GM12878 (cell line): ENCODE data around the gene RCVRN. TPM values are rescaled to one million over a fixed set of nuclear protein-coding genes. Genes with fewer than 3 reads are reported as not detected.

Experiments used
- ATAC-seq: fragments of 200-7000 bp; cut with Tn5 transposase; 3 replicates; pipeline ENCODE4 v1.9.1; 2020; ENCODE audit warnings: mild to moderate bottlenecking, moderate library complexity
- BruUV-seq: library from RNA; stranded (reverse); fragments of 400-500 nt; replicated peaks from 2 replicates; lab custom pipeline; 2021; lab: Mats Ljungman, UMichigan
- CTCF ChIA-PET: fragments of 300-600 bp; sonication (Branson Sonifier 250); formaldehyde crosslinking; extraction: SDS; loops from one replicate; lab custom pipeline; 2021; ENCODE audit warnings: inconsistent platforms; lab: Yijun Ruan, JAX
- POLR2A ChIA-PET: fragments of 350-600 bp; formaldehyde crosslinking; extraction: SDS; loops from one replicate; lab custom pipeline; 2021; ENCODE audit warnings: inconsistent platforms; lab: Charles Lee
- RAD21 ChIA-PET: fragments of 300-600 bp; sonication (Branson Sonifier 250); formaldehyde crosslinking; loops from one replicate; lab custom pipeline; 2023; ENCODE audit warnings: antibody characterized with exemption; ENCODE audit not compliant: unreplicated experiment; lab: Charles Lee
- SMC1A ChIA-PET: fragments of 300-600 bp; sonication (Branson Sonifier 250); formaldehyde crosslinking; loops from one replicate; lab custom pipeline; 2023; ENCODE audit not compliant: unreplicated experiment, uncharacterized antibody; lab: Charles Lee
- DNase-seq: peaks from one replicate; pipeline ENCODE4 v3.0.0-alpha.2; 2011; ENCODE audit warnings: low read depth, low spot score
- FAIRE-seq: peaks from 3 replicates; lab custom pipeline; 2011; peaks lifted over from hg19 to GRCh38; lab: Jason Lieb, UNC
- H2AFZ ChIP-seq: 2 replicates; pipeline ENCODE4 v1.6.0; 2011; ENCODE audit warnings: low read depth, low read length, control low read depth; ENCODE audit not compliant: control insufficient read depth
- H3K27ac ChIP-seq: 2 replicates; pipeline ENCODE4 v1.5.1; 2011; ENCODE audit warnings: control low read depth; ENCODE audit not compliant: control insufficient read depth, insufficient read depth
- H3K27me3 ChIP-seq, 2 experiments: replicated peaks in 1 of 2; 2 replicates each; pipeline versions ENCODE4 v1.6.0 to v1.6.1; 2011; ENCODE audit warnings: low read length in 1 of 2; ENCODE audit not compliant: control insufficient read depth in 2 of 2, insufficient read depth in 2 of 2
- H3K36me3 ChIP-seq, 2 experiments: 2 replicates each; pipeline ENCODE4 v1.5.1; 2011; ENCODE audit warnings: low read length in 1 of 2; ENCODE audit not compliant: control insufficient read depth in 2 of 2, insufficient read depth in 2 of 2
- H3K4me1 ChIP-seq: 2 replicates; pipeline ENCODE4 v1.6.1; 2011; ENCODE audit warnings: mild to moderate bottlenecking, low read length, moderate library complexity, mixed read lengths; ENCODE audit not compliant: control insufficient read depth, insufficient read depth
- H3K4me2 ChIP-seq: 2 replicates; pipeline ENCODE4 v1.6.0; 2011; ENCODE audit warnings: control low read depth; ENCODE audit not compliant: control insufficient read depth, insufficient read depth
- H3K4me3 ChIP-seq: fragments of 200-600 bp; sonication (generic); 2 replicates; pipeline ENCODE4 v1.5.1; 2016
- H3K79me2 ChIP-seq: 2 replicates; pipeline ENCODE4 v1.6.0; 2011; ENCODE audit warnings: low read length; ENCODE audit not compliant: control insufficient read depth, insufficient read depth
- H3K9ac ChIP-seq: 2 replicates; pipeline ENCODE4 v1.8.0; 2011; ENCODE audit warnings: low read length, control low read depth, mixed read lengths; ENCODE audit not compliant: control insufficient read depth, insufficient read depth
- H3K9me3 ChIP-seq: replicated peaks from 3 replicates; pipeline ENCODE4 v1.5.1; 2011; ENCODE audit warnings: mild to moderate bottlenecking, low read length; ENCODE audit not compliant: control insufficient read depth, insufficient read depth
- H4K20me1 ChIP-seq: 2 replicates; pipeline ENCODE4 v1.6.0; 2011; ENCODE audit not compliant: control insufficient read depth, insufficient read depth
- CREB1 ChIP-seq: IDR thresholded peaks from 2 replicates; pipeline ENCODE4 v1.6.1; 2012; ENCODE audit warnings: low read depth, mild to moderate bottlenecking, inconsistent platforms
- EED ChIP-seq: sonication (generic); IDR thresholded peaks from 2 replicates; pipeline ENCODE4 v1.6.1; 2016; ENCODE audit warnings: antibody characterized with exemption, low read depth
- KDM1A ChIP-seq: fragments of 200-600 bp; sonication (generic); IDR thresholded peaks from 2 replicates; pipeline ENCODE4 v1.6.1; 2016; ENCODE audit warnings: borderline replicate concordance
- LARP7 ChIP-seq: fragments of 450-650 bp; IDR thresholded peaks from 2 replicates; pipeline ENCODE4 v1.6.1; 2017; ENCODE audit warnings: mild to moderate bottlenecking
- RCOR1 ChIP-seq: conservative IDR thresholded peaks from 2 replicates; pipeline ENCODE4 v1.6.1; 2012; ENCODE audit warnings: low read depth, low read length, improper control_type of control experiment
- SKIL ChIP-seq: fragments of 450-650 bp; IDR thresholded peaks from 2 replicates; pipeline ENCODE4 v1.6.1; 2017; ENCODE audit warnings: mild to moderate bottlenecking, low read depth, inconsistent platforms; ENCODE audit not compliant: poor library complexity, severe bottlenecking
- TBL1XR1 ChIP-seq: IDR thresholded peaks from 2 replicates; pipeline ENCODE4 v1.6.1; 2012; ENCODE audit warnings: low read depth, low read length, improper control_type of control experiment
- YY1 ChIP-seq: IDR thresholded peaks from 2 replicates; pipeline ENCODE4 v1.6.1; 2011; ENCODE audit warnings: low read depth, mild to moderate bottlenecking, low read length
- WGBS: methylation state at CpG from one replicate; pipeline ENCODE4 v1.1.6; 2016; ENCODE audit warnings: low lambda C conversion rate; ENCODE audit not compliant: insufficient replicate concordance, insufficient coverage; ENCODE audit errors: missing lambda C conversion rate; 5-methylcytosine and 5-hydroxymethylcytosine counted together
- in situ Hi-C: fragments of 300-500 bp; cut with MboI; formaldehyde crosslinking; loops from 9 replicates; pipeline ENCODE4 v1.14.3; 2018; ENCODE audit warnings: mixed read lengths
- intact Hi-C: fragments of 100-400 bp; cut with micrococcal nuclease; formaldehyde crosslinking; loops from one replicate; pipeline ENCODE4 v1.14.2; 2022; ENCODE audit not compliant: unreplicated experiment
- polyA plus RNA-seq, 11 experiments: library from polyadenylated mRNA; depleted of rRNA in 4 of 11; unstranded in 6 of 11; stranded (reverse) in 5 of 11; fragments of >200 nt; fragmentation: Nextera tagmentation in 4 of 11; fragmentation: Illumina TruSeq in 1 of 11; extraction: Ambion mirVana in 4 of 11; extraction: Trizol in 1 of 11; gene quantifications; 1 replicate in 1 of 11; 2 replicates in 10 of 11; pipeline versions ENCODE4 v1.2.1 to v1.2.3, GENCODE V29; 2011 to 2016; ENCODE audit warnings: inconsistent platforms in 2 of 11, missing spikeins in 2 of 11, low read depth in 1 of 11
- total RNA-seq, 4 experiments: library from RNA; depleted of rRNA in 3 of 4; stranded (reverse); fragments of >200 nt in 3 of 4; fragmentation: Illumina TruSeq in 1 of 4; extraction: Trizol in 1 of 4; gene quantifications; 2 replicates each; pipeline versions ENCODE4 v1.2.1 to v1.2.3, GENCODE V29; 2013 to 2021

RCVRN gene
- total and polyA plus RNA-seq, 10 of the 15 experiments (the other 5 are each of a cell fraction or from before 2014, with no cell fraction given): 0.07 to 0.23 (median 0.14) TPM; not detected in 6

- no peaks in the 10 kb centered on the region for H3K4me1 ChIP-seq
- no peak overlapping the region for H3K4me2 ChIP-seq
- H3K79me2 ChIP-seq: no peaks in the 10 kb centered on the region
- CTCF ChIA-PET: interaction anchor here (1.0 kb wide), 1 partner anchor 11 kb away, joined by 4 read pairs; no protein-coding TSS in a partner anchor
- no peak overlapping the region for H3K9ac ChIP-seq
- DNase-seq (no peak), ATAC-seq (no peak), FAIRE-seq (no peak)
- H3K27ac ChIP-seq: no peak overlapping the region
- H4K20me1 ChIP-seq: no peaks in the 10 kb centered on the region
- RAD21 ChIA-PET: interaction anchor here (0.6 kb wide), 1 partner anchor 69 kb away, joined by 3 read pairs; no protein-coding TSS in a partner anchor
- POLR2A ChIA-PET: no interaction called here
- peaks cover 2% of the 10 kb centered on the region; the same call in 1 of the 3 replicates for H3K9me3 ChIP-seq
- no peak for TF ChIP-seq SKIL
- WGBS: 81% methylated on average over 9 of the region's 9 CpGs
- BruUV-seq: no TSS peak
- SMC1A ChIA-PET: no interaction called here
- no peaks in the 10 kb centered on the region for H3K27me3 ChIP-seq
- intact Hi-C loops: no loop called here
- in situ Hi-C loops: no loop called here
- no peak overlapping the region for H2AFZ ChIP-seq
- H3K4me3 ChIP-seq: no peak overlapping the region
- H3K36me3 ChIP-seq: no peaks in the 10 kb centered on the region; a peak in 1 of 4 replicates
Observed at GRCh38 chr17:9937901-9938300, 32.8 kb upstream of the RCVRN start.

GRCh38 chr17:9937241-9937761 lies 32.2 kb upstream of the RCVRN start:
- 72% methylated on average over 13 of the region's 13 CpGs for WGBS
- ChIA-PET POLR2A (no interaction called here), RAD21 (interaction anchor here (0.6 kb wide), 1 partner anchor 70 kb away, joined by 3 read pairs; no protein-coding TSS in a partner anchor), CTCF (interaction anchor here (1.0 kb wide), 1 partner anchor 10 kb away, joined by 4 read pairs; no protein-coding TSS in a partner anchor), SMC1A (no interaction called here)
- no peaks in the 10 kb centered on the region for H3K79me2 ChIP-seq
- no peak overlapping the region for H3K9ac ChIP-seq
- FAIRE-seq: no peak
- no TSS peak for BruUV-seq
- intact Hi-C loops: no loop called here
- H4K20me1 ChIP-seq: no peaks in the 10 kb centered on the region
- DNase-seq: no peak
- no peak for ATAC-seq
- H3K4me2 ChIP-seq: no peak overlapping the region
- H3K27me3 ChIP-seq: no peaks in the 10 kb centered on the region
- no peaks in the 10 kb centered on the region; a peak in 1 of 4 replicates for H3K36me3 ChIP-seq
- no peak overlapping the region for H3K4me3 ChIP-seq
- no peak overlapping the region for H3K27ac ChIP-seq
- H2AFZ ChIP-seq: no peak overlapping the region
- in situ Hi-C loops: no loop called here
- no peaks in the 10 kb centered on the region for H3K4me1 ChIP-seq
- TF ChIP-seq LARP7 (no peak), TBL1XR1 (no peak), EED (no peak), RCOR1 (no peak), CREB1 (no peak), KDM1A (no peak), YY1 (no peak)
- H3K9me3 ChIP-seq: peaks cover 2% of the 10 kb centered on the region; the same call in 1 of the 3 replicates
